HEK293T (cell line): ENCODE results near the gene GLB1L.

ENCODE experiments used
- ARNT ChIP-seq: fragments of 450-650 bp; IDR thresholded peaks from 2 replicates; pipeline ENCODE4 v1.6.1; 2017; ENCODE audit warnings: mild to moderate bottlenecking
- CTBP1 ChIP-seq: fragments of 450-650 bp; IDR thresholded peaks from 2 replicates; pipeline ENCODE4 v1.6.1; 2016; ENCODE audit warnings: borderline replicate concordance

- TF ChIP-seq ARNT (no peak), CTBP1 (no peak)
Measured at GRCh38 chr2:219228041-219228910, 17.0 kb downstream of the GLB1L start.
